Measurements from ENCODE around the gene BOC. TPM values are rescaled to one million over a fixed set of nuclear protein-coding genes. Genes with fewer than 3 reads are reported as not detected.

The BOC gene
- total and polyA plus RNA-seq, 9 donors, result 28.6 to 98.5 (median 58.0) TPM

- whole genome bisulfite sequencing, 3 donors, result 85 to 95% (median 93%) methylated on average over 1 of the region's 1 CpG
- no peaks in the 10 kb centered on the region for H3K36me3 ChIP-seq
Measured at GRCh38 chr3:113293348-113293747, 82.0 kb downstream of the BOC start.

DNA sequence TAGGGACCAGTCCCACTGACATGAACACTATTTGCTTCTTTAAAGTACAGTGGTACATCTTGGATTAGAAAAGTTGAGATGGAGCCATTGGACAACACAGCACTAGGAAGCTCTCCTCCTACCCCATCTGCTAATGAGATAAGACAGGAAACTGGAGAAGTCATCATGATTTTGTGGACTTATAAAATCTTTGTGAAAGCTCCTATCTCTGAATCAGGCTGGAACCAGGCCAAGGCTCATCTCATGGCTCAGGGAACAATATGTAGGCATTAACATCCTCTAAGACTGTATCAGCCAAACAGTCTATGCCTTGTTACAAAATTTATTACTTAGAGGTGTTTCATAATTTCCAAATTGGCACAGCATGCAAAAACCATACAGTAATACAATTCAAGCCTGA lies 84.1 kb downstream of the BOC start:
- no peaks in the 10 kb centered on the region for H3K9me3 ChIP-seq
- no peak overlapping the region for H3K27ac ChIP-seq
- no peaks in the 10 kb centered on the region for H3K36me3 ChIP-seq
- intact Hi-C loops (cut with DNase I), result no loop called here
- DNase-seq, result no peak
- no peak overlapping the region for H3K4me3 ChIP-seq
- no peaks in the 10 kb centered on the region for H3K27me3 ChIP-seq
- no peak for TF ChIP-seq POLR2A (IDR thresholded peaks at IDR 0.05)
- no peak for TF ChIP-seq CTCF (IDR thresholded peaks at IDR 0.05)
- no peak for TF ChIP-seq EP300 (IDR thresholded peaks at IDR 0.05)
- peaks cover 3% of the 10 kb centered on the region for H3K4me1 ChIP-seq (ENCODE audit: insufficient read depth)

More at GRCh38 chr3:113293348-113293747, 82.0 kb downstream of the BOC start:
- TF ChIP-seq EP300 (IDR thresholded peaks at IDR 0.05) (no peak), POLR2A (IDR thresholded peaks at IDR 0.05) (no peak), CTCF (IDR thresholded peaks at IDR 0.05) (no peak)
- no peaks in the 10 kb centered on the region for H3K27me3 ChIP-seq
- peaks cover 3% of the 10 kb centered on the region for H3K4me1 ChIP-seq (ENCODE audit: insufficient read depth)
- intact Hi-C loops (cut with DNase I), result no loop called here
- no peak for DNase-seq
- H3K9me3 ChIP-seq, result no peaks in the 10 kb centered on the region
- no peak overlapping the region for H3K4me3 ChIP-seq
- H3K27ac ChIP-seq, result no peak overlapping the region

- no peak for DNase-seq
- H3K36me3 ChIP-seq, result no peaks in the 10 kb centered on the region
- no peak overlapping the region for H3K27ac ChIP-seq
- H3K4me3 ChIP-seq, result no peak overlapping the region
- whole genome bisulfite sequencing, 3 donors, result 75 to 81% (median 78%) methylated on average over 2 of the region's 2 CpGs
- H3K9me3 ChIP-seq, result no peaks in the 10 kb centered on the region
- TF ChIP-seq POLR2A (IDR thresholded peaks at IDR 0.05) (no peak), CTCF (IDR thresholded peaks at IDR 0.05) (no peak), EP300 (IDR thresholded peaks at IDR 0.05) (no peak)
- intact Hi-C loops (cut with DNase I), result no loop called here
- no peaks in the 10 kb centered on the region for H3K27me3 ChIP-seq
- H3K4me1 ChIP-seq (ENCODE audit: insufficient read depth), result no peaks in the 10 kb centered on the region
Measured at GRCh38 chr3:113297287-113297686, 85.9 kb downstream of the BOC start.

DNA sequence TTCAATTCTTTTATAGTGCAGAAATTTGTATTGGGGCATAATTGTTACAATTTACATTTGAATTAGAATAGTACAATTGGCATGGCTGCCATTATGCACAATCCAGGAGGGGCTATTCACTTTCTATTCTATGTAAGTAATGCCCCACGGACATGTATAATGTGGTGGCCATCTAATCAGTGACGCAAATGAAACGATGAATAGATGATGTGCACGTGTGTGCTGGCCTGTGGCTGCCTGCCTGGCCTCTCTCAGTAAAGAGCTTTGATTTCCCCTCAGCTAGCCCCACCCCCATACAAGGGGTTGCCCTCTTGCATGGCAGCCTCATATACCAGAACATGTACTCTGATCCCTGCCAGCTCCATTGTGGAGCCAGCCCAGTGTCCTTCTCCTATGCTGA lies 86.5 kb downstream of the BOC start:
- intact Hi-C loops (cut with DNase I), result no loop called here
- DNase-seq, result no peak
- H3K36me3 ChIP-seq, result no peaks in the 10 kb centered on the region
- 83 to 88% (median 87%) methylated on average over 4 of the region's 4 CpGs for WGBS, 3 donors
- no peak overlapping the region for H3K27ac ChIP-seq
- no peaks in the 10 kb centered on the region for H3K9me3 ChIP-seq
- no peak for TF ChIP-seq POLR2A (IDR thresholded peaks at IDR 0.05)
- TF ChIP-seq EP300 (IDR thresholded peaks at IDR 0.05), result no peak
- no peak for TF ChIP-seq CTCF (IDR thresholded peaks at IDR 0.05)
- no peaks in the 10 kb centered on the region for H3K27me3 ChIP-seq
- no peak overlapping the region for H3K4me3 ChIP-seq
- H3K4me1 ChIP-seq (ENCODE audit: insufficient read depth), result no peaks in the 10 kb centered on the region

- Histone ChIP-seq H3K27ac (no peak overlapping the region), H3K4me1 (ENCODE audit: insufficient read depth) (no peaks in the 10 kb centered on the region), H3K9me3 (no peaks in the 10 kb centered on the region), H3K36me3 (no peaks in the 10 kb centered on the region), H3K4me3 (no peak overlapping the region), H3K27me3 (no peaks in the 10 kb centered on the region)
- 91 to 94% (median 94%) methylated on average over 2 of the region's 2 CpGs for WGBS, 3 donors
- intact Hi-C loops (cut with DNase I), result no loop called here
- TF ChIP-seq CTCF (IDR thresholded peaks at IDR 0.05) (no peak), EP300 (IDR thresholded peaks at IDR 0.05) (no peak), POLR2A (IDR thresholded peaks at IDR 0.05) (no peak)
- no peak for DNase-seq
Measured at GRCh38 chr3:113300596-113300995, 89.2 kb downstream of the BOC start.
